ENCODE measurements around the gene HAL.
"Not testable (repeated sequence)": the region's sequence is repeated elsewhere in the genome, so short reads cannot be mapped to it uniquely, and the experiment has no call there.

The HAL gene

GRCh38 chr12:95982602-95983001 lies 13.5 kb downstream of the HAL start:
- no peak for TF ChIP-seq JUND (IDR thresholded peaks at IDR 0.05; ENCODE audit: low read depth)
- in situ Hi-C loops (cut with HindIII; ENCODE audit: low pct_unique_long_range_greater_than_20kb, low sequenced_read_pairs): no loop called here
- DNase-seq (ENCODE audit: low read depth in 1 of 2, low spot score in 1 of 2): no peak

DNA sequence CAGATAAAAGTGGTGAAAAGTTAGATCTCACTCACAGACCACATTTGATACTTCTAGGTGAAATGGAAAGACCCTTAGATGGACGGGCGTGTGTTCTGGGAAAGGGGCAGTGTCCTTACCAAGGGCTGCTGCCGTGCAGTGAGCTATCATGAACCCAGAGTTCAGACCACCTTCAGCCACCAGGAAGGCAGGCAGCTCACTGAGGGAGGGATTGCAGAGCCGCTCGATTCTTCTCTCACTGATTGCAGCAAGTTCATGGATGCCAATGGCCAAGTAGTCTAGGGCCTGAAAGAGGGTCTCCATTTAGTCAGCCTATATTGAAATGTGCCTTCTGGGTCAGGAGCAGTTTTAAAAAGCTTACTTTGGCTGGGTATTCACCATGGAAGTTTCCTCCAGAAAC lies 15.7 kb downstream of the HAL start:
- no peak for TF ChIP-seq JUND (IDR thresholded peaks at IDR 0.05; ENCODE audit: low read depth)
- in situ Hi-C loops (cut with HindIII; ENCODE audit: low pct_unique_long_range_greater_than_20kb, low sequenced_read_pairs): no loop called here
- no peak for DNase-seq (ENCODE audit: low read depth in 1 of 2, low spot score in 1 of 2)

GRCh38 chr12:95978774-95979173 lies 17.4 kb downstream of the HAL start:
- DNase-seq (ENCODE audit: low read depth in 1 of 2, low spot score in 1 of 2): no peak
- in situ Hi-C loops (cut with HindIII; ENCODE audit: low pct_unique_long_range_greater_than_20kb, low sequenced_read_pairs): no loop called here
- no peak for TF ChIP-seq JUND (IDR thresholded peaks at IDR 0.05; ENCODE audit: low read depth)

DNA sequence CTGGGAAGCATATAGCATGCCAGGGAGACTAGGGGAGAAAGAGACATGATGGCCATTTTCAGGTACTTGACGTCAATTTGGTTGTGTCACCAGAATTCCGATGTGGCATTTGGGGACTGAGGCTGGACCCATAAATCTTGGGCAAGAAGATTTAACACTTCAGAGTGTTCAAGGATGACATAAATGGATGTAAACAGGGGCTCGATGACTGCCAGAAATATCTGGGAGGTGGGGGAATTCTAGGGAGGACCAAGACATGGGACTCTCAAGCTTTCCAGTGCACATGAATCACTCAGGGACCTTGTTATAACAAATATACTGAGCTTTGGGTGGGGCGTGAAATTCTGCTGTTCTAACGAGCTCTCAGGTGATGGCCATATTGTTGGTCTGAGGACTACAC lies 17.8 kb downstream of the HAL start:
- no peak for TF ChIP-seq JUND (IDR thresholded peaks at IDR 0.05; ENCODE audit: low read depth)
- in situ Hi-C loops (cut with HindIII; ENCODE audit: low pct_unique_long_range_greater_than_20kb, low sequenced_read_pairs): no loop called here
- DNase-seq (ENCODE audit: low read depth in 1 of 2, low spot score in 1 of 2): no peak

GRCh38 chr12:95977764-95978305 lies 18.3 kb downstream of the HAL start:
- no peak for TF ChIP-seq JUND (IDR thresholded peaks at IDR 0.05; ENCODE audit: low read depth)
- no peak for DNase-seq (ENCODE audit: low read depth in 1 of 2, low spot score in 1 of 2)
- in situ Hi-C loops (cut with HindIII; ENCODE audit: low pct_unique_long_range_greater_than_20kb, low sequenced_read_pairs): no loop called here

- in situ Hi-C loops (cut with HindIII; ENCODE audit: low pct_unique_long_range_greater_than_20kb, low sequenced_read_pairs): no loop called here
- DNase-seq (ENCODE audit: low read depth in 1 of 2, low spot score in 1 of 2): peak in 1 of 2 experiments; percentile 43
- no peak for TF ChIP-seq JUND (IDR thresholded peaks at IDR 0.05; ENCODE audit: low read depth)
These were observed 19.7 kb downstream of the HAL start for GRCh38 chr12:95976416-95976832.

DNA sequence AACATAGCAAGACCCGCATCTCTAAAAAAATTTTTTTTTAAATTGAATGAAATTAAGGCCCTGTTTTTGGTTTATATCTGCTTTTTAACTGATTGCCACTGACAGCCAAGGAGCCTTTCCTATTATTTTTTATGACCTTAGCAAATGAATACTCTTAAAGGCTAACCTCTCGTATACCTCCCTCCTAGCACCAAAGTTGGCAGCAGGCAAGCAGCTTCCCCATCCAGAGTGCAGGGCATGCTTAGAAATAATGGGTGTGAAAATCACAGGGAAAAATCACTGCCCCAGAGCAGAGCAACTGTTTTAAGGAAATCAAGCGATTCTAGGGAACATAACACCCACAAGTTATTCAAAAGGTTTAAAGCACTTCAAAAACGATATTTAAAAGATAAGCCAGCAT lies 20.7 kb downstream of the HAL start:
- no peak for DNase-seq (ENCODE audit: low read depth in 1 of 2, low spot score in 1 of 2)
- in situ Hi-C loops (cut with HindIII; ENCODE audit: low pct_unique_long_range_greater_than_20kb, low sequenced_read_pairs): no loop called here
- no peak for TF ChIP-seq JUND (IDR thresholded peaks at IDR 0.05; ENCODE audit: low read depth)

DNA sequence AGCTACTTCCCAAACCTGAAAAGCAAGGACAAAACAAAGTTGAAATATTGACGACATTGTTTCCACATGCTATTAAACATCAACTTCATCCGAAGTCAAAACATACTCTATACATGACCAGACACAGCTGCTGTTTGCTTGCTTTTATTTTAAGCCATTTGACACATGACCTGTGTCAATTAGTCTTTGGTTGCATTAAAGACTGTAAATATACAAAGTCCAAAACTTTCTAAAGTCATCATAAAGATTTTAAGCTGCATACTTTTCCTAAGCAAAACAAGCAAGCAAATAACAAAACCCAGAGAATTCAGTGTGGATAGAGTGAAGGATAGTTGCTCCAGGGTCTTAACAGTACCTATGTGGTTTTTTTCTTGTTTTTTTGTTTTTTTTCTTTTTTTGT lies 21.8 kb downstream of the HAL start:
- in situ Hi-C loops (cut with HindIII; ENCODE audit: low pct_unique_long_range_greater_than_20kb, low sequenced_read_pairs): no loop called here
- DNase-seq (ENCODE audit: low read depth in 1 of 2, low spot score in 1 of 2): peak in 1 of 2 experiments; percentile 15
- no peak for TF ChIP-seq JUND (IDR thresholded peaks at IDR 0.05; ENCODE audit: low read depth)

DNA sequence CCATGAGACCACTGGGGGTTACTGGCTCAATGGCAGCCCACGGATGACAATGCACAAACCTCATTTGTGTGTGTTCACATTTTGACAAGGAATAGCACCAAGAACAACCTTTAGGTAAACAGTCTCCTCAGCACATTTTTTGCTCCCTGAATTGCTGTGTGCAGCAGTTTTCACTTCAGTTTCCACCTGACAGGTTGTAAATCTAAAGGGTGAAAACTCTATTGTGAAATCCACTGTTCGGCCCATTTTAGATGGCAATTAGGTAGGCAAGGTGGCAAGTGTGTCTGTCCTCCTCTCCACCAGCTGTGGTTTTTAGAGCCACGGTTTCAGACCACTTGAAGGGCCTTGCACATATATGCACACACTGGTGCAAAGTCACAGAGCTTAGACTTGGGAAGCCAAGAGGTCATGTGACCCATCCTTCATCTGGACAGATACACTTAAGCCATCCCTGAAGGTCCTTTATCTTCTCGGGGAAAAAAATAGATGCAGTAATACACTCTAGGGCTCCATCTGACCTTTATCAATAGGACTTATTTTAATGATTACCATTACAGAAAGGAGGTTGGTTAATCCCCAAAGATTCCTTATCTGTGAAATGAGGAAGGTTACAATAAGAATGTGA lies 23.2 kb downstream of the HAL start:
- DNase-seq (ENCODE audit: low read depth in 1 of 2, low spot score in 1 of 2): no peak
- no peak for TF ChIP-seq JUND (IDR thresholded peaks at IDR 0.05; ENCODE audit: low read depth)
- in situ Hi-C loops (cut with HindIII; ENCODE audit: low pct_unique_long_range_greater_than_20kb, low sequenced_read_pairs): no loop called here

DNA sequence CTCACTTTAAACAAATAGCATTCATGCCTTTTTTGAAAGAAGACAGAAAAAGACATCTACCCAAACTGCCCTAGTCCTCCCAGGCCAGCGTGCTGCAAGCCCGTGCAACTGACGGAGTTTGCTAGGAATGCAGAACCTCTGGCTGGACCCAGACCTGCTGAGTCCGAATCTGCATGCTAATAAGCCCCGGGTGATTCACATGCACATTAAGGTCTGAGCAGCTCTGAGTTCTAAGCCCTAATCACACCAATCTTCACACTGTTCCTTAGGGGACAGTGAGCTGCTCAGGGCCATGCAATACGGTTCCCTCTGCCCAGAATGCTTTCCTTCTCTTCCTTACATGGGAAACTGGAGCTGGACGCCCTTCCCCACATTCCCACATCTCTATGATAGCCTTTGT lies 25.2 kb downstream of the HAL start:
- in situ Hi-C loops (cut with HindIII; ENCODE audit: low pct_unique_long_range_greater_than_20kb, low sequenced_read_pairs): no loop called here
- TF ChIP-seq JUND (IDR thresholded peaks at IDR 0.05; ENCODE audit: low read depth): no peak
- DNase-seq (ENCODE audit: low read depth in 1 of 2, low spot score in 1 of 2): no peak

DNA sequence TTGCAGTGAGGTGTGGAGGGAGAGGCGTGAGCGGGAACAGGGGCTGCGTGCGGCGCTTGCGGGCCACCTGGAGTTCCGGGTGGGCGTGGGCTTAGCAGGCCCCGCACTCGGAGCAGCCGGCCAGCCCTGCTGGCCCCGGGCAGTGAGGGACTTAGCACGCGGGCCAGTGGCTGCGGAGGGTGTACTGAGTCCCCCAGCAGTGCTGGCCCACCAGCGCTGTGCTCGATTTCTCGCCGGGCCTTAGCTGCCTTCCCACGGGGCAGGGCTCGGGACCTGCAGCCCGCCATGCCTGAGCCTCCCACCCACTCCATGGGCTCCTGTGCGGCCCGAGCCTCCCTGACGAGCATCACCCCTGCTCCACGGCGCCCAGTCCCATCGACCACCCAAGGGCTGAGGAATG lies 27.0 kb downstream of the HAL start:
- in situ Hi-C loops (cut with HindIII; ENCODE audit: low pct_unique_long_range_greater_than_20kb, low sequenced_read_pairs); DNase-seq (ENCODE audit: low read depth in 1 of 2, low spot score in 1 of 2): not testable (repeated sequence)

GRCh38 chr12:95967301-95967700 lies 28.8 kb downstream of the HAL start:
- no peak for DNase-seq (ENCODE audit: low read depth in 1 of 2, low spot score in 1 of 2)
- in situ Hi-C loops (cut with HindIII; ENCODE audit: low pct_unique_long_range_greater_than_20kb, low sequenced_read_pairs): no loop called here
- no peak for TF ChIP-seq JUND (IDR thresholded peaks at IDR 0.05; ENCODE audit: low read depth)

DNA sequence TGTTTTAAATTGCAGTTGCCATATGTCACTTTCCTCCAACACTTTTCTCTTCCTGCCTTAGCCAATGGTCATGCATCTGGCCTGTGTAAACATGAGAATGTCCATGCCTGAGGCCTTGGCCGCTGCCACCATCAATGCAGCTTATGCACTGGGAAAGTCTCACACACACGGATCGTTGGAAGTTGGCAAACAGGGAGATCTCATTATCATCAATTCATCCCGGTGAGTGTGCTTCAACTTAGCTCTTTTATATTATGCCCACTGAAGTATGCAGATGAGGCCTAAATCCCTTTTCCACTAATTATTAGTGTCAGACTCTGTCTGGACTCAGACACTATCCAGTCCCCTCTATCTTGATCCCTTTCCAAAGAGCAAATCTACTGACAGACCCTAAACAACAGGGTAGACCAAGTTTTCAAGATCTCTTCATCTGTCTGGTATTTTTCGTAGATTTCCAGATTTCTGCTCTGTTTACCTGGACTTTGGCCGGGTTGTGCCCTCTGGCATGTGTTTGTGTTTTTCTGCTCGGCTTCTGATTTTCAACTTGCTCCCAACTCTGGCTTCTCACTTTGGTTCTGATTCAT lies 29.8 kb downstream of the HAL start:
- peak; percentile 68 to 94 for DNase-seq (ENCODE audit: low read depth in 1 of 2, low spot score in 1 of 2)
- peak; percentile 52; the same call in 1 of the 2 replicates for TF ChIP-seq JUND (IDR thresholded peaks at IDR 0.05; ENCODE audit: low read depth)
- in situ Hi-C loops (cut with HindIII; ENCODE audit: low pct_unique_long_range_greater_than_20kb, low sequenced_read_pairs): no loop called here

DNA sequence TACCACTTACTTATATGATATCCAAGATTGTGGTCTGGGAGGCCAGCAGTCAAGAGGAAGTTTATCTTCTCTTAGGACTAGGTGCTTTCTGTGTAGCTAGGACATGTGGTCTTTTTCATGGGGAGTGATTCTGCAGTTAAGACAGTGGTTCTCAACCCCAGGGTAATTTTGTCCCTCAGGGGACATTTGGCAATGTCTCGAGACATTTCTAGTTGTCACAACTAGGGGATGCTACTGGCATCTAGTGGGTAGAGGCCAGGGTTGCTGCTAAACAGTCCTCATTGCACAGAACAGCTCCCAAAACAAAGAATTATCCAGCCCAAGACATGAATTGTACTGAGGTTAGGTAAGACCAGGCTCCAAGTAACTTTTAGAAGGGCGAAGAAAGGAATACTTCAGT lies 33.0 kb downstream of the HAL start:
- TF ChIP-seq JUND (IDR thresholded peaks at IDR 0.05; ENCODE audit: low read depth): no peak
- peak in 1 of 2 experiments; percentile 73 for DNase-seq (ENCODE audit: low read depth in 1 of 2, low spot score in 1 of 2)
- in situ Hi-C loops (cut with HindIII; ENCODE audit: low pct_unique_long_range_greater_than_20kb, low sequenced_read_pairs): no loop called here

Measured in T47D (cell line).